Nephron progenitor cell (in vitro differentiated cells): Measurements from ENCODE around the gene HIVEP3.

ENCODE experiments used
- DNase-seq: peaks from one replicate; pipeline ENCODE4 v3.0.0; 2021
- H3K27ac Mint-ChIP-seq: 2 replicates; pipeline ENCODE4 v1.8.0; 2021; ENCODE audit warnings: mild to moderate bottlenecking, moderate library complexity, mixed read lengths
- H3K27me3 Mint-ChIP-seq: 2 replicates; pipeline ENCODE4 v1.8.0; 2021; ENCODE audit warnings: mild to moderate bottlenecking, low read depth, mixed read lengths; ENCODE audit not compliant: poor library complexity
- H3K36me3 Mint-ChIP-seq: 2 replicates; pipeline ENCODE4 v1.8.0; 2021; ENCODE audit warnings: low read depth, mixed read lengths
- H3K4me1 Mint-ChIP-seq: 2 replicates; pipeline ENCODE4 v1.8.0; 2021; ENCODE audit warnings: mixed read lengths
- H3K4me3 Mint-ChIP-seq: 2 replicates; pipeline ENCODE4 v1.8.0; 2021; ENCODE audit warnings: mild to moderate bottlenecking, moderate library complexity, mixed read lengths
- H3K9me3 Mint-ChIP-seq: 2 replicates; pipeline ENCODE4 v1.8.0; 2021; ENCODE audit warnings: mild to moderate bottlenecking, moderate library complexity, mixed read lengths
- TF ChIP-seq, protein P1 (sequence below): fragments of 200-600 bp; sonication (generic); IDR thresholded peaks from 2 replicates; pipeline ENCODE4 v1.5.0; 2021; ENCODE audit warnings: antibody characterized with exemption

Gene HIVEP3

DNA sequence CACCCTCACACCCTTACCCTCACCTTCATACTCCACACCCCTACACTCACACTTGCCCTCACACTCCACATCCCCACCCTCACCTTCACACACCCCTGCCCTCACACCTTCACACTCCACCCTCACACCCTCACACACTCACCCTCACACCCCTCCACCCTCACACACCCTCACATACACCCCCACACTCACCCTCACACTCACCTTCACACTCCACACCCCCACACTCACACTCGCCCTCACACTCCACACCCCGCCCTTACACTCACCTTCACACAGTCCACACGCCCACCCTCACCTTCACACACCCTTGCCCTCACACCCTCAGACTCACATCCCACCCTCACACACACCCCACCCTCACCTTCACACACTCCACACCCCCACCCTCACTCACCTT is 390.6 kb downstream of the HIVEP3 start:
- Mint-ChIP-seq H3K36me3 (no peaks in the 10 kb centered on the region), H3K27ac (no peak overlapping the region), H3K27me3 (peaks cover 21% of the 10 kb centered on the region), H3K9me3 (peaks cover 9% of the 10 kb centered on the region), H3K4me3 (no peak overlapping the region), H3K4me1 (peaks cover 5% of the 10 kb centered on the region)
- TF ChIP-seq, protein P1, sequence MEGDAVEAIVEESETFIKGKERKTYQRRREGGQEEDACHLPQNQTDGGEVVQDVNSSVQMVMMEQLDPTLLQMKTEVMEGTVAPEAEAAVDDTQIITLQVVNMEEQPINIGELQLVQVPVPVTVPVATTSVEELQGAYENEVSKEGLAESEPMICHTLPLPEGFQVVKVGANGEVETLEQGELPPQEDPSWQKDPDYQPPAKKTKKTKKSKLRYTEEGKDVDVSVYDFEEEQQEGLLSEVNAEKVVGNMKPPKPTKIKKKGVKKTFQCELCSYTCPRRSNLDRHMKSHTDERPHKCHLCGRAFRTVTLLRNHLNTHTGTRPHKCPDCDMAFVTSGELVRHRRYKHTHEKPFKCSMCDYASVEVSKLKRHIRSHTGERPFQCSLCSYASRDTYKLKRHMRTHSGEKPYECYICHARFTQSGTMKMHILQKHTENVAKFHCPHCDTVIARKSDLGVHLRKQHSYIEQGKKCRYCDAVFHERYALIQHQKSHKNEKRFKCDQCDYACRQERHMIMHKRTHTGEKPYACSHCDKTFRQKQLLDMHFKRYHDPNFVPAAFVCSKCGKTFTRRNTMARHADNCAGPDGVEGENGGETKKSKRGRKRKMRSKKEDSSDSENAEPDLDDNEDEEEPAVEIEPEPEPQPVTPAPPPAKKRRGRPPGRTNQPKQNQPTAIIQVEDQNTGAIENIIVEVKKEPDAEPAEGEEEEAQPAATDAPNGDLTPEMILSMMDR = no peak
- DNase-seq = no peak

DNA sequence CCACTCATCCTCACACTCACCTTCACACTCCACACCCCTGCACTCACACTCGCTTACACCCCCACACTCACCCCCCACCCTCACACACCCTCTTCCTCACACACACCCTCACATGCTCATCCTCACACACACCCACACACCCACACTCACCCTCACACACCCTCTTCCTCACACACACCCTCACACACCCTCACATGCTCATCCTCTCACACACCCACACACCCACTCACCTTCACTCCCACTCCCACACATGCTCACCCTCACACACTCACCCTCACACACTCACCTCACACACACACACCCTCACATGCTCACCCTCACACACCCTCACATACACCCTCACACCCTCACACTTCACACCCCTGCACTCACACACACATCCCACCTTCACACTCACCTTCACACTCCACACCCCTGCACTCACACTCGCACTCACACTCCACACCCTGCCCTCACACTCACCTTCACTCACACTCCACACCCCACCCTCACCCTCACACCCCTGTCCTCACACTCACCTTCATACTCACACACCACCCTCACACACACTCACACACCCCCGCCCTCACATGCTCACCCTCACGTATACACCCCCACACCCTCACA is 391.7 kb downstream of the HIVEP3 start:
- no peak overlapping the region for H3K27ac Mint-ChIP-seq

DNA sequence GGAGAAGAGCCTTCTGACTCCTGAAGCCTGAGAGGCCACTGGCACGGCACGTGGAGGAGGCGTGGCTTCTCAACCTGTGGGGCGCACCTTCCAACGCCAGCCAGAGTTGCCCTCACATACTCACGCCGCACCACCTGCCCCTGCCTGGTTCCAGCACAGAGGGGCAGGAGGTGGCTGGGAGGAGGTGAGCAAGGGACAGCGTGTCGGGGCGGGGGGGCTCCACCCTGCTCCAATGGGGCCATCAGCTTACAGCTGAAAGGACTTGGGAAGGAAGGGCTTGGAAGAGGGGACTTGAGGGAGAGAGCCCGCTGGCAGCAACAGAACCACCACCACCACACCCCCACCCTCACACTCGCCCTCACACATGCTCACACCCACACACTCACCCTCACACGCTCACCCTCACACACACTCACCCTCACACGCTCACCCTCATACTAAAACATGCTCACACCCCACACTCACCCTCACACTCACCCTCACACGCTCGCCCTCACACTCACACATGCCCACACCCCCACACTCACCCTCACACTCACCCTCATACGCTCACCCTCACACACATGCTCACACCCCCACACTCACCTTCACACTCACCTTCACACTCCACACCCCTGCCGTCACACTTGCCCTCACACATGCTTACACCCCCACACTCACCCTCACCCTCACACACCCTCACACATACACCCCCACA is 392.7 kb downstream of the HIVEP3 start:
- TF ChIP-seq, protein P1 = no peak
- DNase-seq = no peak
- Mint-ChIP-seq H3K36me3 (no peaks in the 10 kb centered on the region), H3K9me3 (peaks cover 7% of the 10 kb centered on the region), H3K4me1 (peaks cover 11% of the 10 kb centered on the region), H3K27me3 (peaks cover 10% of the 10 kb centered on the region), H3K27ac (peak overlapping the region; percentile 86), H3K4me3 (no peak overlapping the region)

More for the DNA sequence above, 391.7 kb downstream of the HIVEP3 start:
- DNase-seq = no peak
- Mint-ChIP-seq H3K36me3 (no peaks in the 10 kb centered on the region), H3K9me3 (peaks cover 9% of the 10 kb centered on the region), H3K27me3 (peaks cover 15% of the 10 kb centered on the region), H3K4me1 (peaks cover 4% of the 10 kb centered on the region), H3K4me3 (no peak overlapping the region)
- TF ChIP-seq, protein P1 = no peak

DNA sequence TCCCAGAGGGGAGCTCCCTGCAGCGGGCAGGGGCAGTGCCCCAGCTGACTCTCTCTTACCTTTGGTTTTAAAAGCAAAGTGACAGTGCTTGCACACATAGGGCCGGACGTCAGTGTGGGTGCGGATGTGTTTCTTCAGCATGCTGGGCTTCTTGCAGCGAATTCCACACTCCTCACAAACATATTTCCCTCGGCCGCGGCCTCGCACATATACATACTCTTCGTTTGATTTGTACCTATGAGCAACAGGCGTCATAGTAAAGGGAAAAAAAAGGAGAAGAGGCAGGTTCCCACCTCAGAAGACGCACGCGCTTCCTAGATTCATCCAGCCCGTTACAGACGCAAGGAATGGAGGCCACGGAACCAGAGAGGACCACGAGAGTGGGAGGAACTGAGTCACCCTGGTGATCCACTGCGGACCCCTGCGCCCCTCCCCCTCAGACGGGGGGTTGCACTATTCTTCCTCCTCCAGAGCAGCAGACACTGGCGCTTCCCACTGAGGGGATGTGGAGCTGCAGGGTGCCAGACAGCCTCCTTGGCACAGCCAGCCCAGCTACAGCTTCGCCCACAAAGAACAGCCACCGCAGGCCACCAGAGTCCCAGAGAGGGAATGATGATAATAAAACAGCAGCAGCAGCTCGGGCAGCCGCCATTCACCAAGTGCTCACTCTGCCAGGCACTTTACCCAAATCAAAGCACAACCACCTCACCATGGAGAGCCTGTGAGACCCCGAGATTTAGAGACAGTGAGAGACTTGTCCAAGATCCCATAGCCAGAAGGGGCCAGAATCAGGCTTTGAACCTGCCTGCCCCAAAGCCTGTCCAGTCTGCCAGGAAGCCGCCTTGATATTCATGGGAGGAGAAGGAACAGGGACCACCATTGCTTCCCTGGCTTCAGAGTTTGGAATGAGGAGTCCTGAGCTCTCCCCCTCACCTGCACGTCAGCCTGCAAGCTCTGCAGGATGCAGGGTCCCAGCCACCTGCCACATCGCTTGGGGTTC is 393.7 kb downstream of the HIVEP3 start:
- DNase-seq = no peak
- H3K9me3 Mint-ChIP-seq = peaks cover 3% of the 10 kb centered on the region
- H3K27ac Mint-ChIP-seq = no peak overlapping the region
- H3K4me3 Mint-ChIP-seq = no peak overlapping the region
- TF ChIP-seq, protein P1 = no peak
- H3K4me1 Mint-ChIP-seq = peaks cover 11% of the 10 kb centered on the region
- H3K27me3 Mint-ChIP-seq = peaks cover 7% of the 10 kb centered on the region
- no peaks in the 10 kb centered on the region for H3K36me3 Mint-ChIP-seq

DNA sequence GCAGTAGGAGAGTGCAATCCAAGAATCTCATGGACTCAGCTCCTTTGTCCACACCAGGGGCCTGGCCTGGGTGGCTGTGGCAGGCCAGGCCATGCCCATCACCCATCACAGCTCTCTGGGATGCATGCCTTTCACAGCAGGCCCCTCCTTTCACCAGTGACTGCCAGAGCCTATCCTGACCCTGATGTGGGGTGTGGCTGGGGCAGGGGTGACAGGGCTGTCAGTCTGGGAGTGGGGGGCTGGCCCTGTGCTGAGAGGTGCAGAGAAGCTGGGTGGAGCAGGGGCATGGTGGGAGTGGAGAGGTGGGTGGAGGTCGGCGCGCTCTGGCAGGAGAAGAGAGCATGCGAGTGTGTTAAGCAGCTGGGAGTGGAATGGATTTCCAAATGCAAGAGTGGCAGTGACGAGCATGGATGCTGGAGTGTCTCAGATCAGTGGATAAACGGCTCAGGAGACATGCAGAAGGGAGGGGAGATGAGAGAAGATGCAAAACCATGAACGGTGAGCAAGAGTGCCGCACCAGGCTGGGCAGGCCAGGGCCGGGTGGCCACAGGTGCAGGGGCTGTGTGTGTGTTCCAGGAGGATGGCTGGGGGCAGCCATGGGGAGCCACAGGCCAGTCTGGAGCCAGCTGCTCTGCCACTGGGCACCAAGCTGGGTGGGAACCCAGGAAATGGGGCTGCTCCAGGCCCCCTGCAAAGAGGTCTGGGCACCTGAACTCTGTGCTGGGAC is 394.6 kb downstream of the HIVEP3 start:
- H3K4me1 Mint-ChIP-seq = peaks cover 11% of the 10 kb centered on the region
- H3K36me3 Mint-ChIP-seq = no peaks in the 10 kb centered on the region
- DNase-seq = no peak
- no peak overlapping the region for H3K4me3 Mint-ChIP-seq
- peaks cover 3% of the 10 kb centered on the region for H3K27me3 Mint-ChIP-seq
- H3K27ac Mint-ChIP-seq = no peak overlapping the region
- no peaks in the 10 kb centered on the region for H3K9me3 Mint-ChIP-seq
- TF ChIP-seq, protein P1 = no peak
